Measurements from ENCODE around the gene ASXL2. TPM values are rescaled to one million over a fixed set of nuclear protein-coding genes. Genes with fewer than 3 reads are reported as not detected.

ASXL2 gene
- total RNA-seq, 1 experiment from 2014 or later = 34.5 TPM

DNA sequence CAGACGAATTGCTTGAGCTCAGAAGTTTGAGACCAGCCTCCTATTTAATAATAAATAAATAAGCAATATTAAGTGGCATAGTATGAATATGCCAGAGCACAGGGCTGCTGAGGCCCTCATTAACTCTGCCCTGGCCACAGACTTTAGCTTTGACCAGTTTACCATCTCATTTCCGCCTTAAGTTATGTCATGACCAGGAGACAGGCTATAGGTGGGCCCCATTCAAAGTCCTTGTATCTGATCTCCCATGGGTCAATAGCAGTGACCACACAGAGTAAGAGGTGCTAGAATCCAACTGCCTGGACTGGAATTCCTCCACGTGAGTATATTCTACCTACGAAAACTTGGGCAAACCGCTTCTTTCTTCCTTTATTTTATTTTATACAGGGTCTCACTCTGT is 13.4 kb upstream of the ASXL2 start:
- H3K4me2 ChIP-seq = no peak overlapping the region
- H3K36me3 ChIP-seq (ENCODE audit: low read depth) = no peaks in the 10 kb centered on the region
- no peaks in the 10 kb centered on the region for H3K9me2 ChIP-seq (ENCODE audit: insufficient read depth)

GRCh38 chr2:25887624-25888242 is 9.4 kb upstream of the ASXL2 start:
- H4K20me1 ChIP-seq (ENCODE audit: insufficient read depth) = no peaks in the 10 kb centered on the region
- no peaks in the 10 kb centered on the region for H3F3A ChIP-seq (ENCODE audit: insufficient read depth, low read depth)
- H3K36me3 ChIP-seq (ENCODE audit: low read depth) = no peaks in the 10 kb centered on the region
- no peaks in the 10 kb centered on the region for H3K9me3 ChIP-seq (ENCODE audit: insufficient read depth, low read depth)
- DNase-seq = no peak
- ChIA-PET POLR2A (ENCODE audit: unreplicated experiment) (no interaction called here), CTCF (no interaction called here)
- no peaks in the 10 kb centered on the region for H3K79me2 ChIP-seq (ENCODE audit: low read depth)
- peaks cover 11% of the 10 kb centered on the region for H3K4me1 ChIP-seq (replicated peaks; ENCODE audit: insufficient read depth)
- H3K27me3 ChIP-seq (ENCODE audit: insufficient read depth, low read depth) = no peaks in the 10 kb centered on the region
- no peak for TF ChIP-seq EZH2 (IDR thresholded peaks at IDR 0.05; ENCODE audit: low read depth)
- TF ChIP-seq, protein P1, sequence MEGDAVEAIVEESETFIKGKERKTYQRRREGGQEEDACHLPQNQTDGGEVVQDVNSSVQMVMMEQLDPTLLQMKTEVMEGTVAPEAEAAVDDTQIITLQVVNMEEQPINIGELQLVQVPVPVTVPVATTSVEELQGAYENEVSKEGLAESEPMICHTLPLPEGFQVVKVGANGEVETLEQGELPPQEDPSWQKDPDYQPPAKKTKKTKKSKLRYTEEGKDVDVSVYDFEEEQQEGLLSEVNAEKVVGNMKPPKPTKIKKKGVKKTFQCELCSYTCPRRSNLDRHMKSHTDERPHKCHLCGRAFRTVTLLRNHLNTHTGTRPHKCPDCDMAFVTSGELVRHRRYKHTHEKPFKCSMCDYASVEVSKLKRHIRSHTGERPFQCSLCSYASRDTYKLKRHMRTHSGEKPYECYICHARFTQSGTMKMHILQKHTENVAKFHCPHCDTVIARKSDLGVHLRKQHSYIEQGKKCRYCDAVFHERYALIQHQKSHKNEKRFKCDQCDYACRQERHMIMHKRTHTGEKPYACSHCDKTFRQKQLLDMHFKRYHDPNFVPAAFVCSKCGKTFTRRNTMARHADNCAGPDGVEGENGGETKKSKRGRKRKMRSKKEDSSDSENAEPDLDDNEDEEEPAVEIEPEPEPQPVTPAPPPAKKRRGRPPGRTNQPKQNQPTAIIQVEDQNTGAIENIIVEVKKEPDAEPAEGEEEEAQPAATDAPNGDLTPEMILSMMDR (conservative IDR thresholded peaks at IDR 0.05) = no peak
- no peak overlapping the region for H3K27ac ChIP-seq
- H3K4me3 ChIP-seq = no peak overlapping the region
- no peak overlapping the region for H2AFZ ChIP-seq
- no peak overlapping the region for H3K4me2 ChIP-seq
- intact Hi-C loops (cut with micrococcal nuclease; ENCODE audit: unreplicated experiment) = no loop called here
- no peaks in the 10 kb centered on the region for H3K9me2 ChIP-seq (ENCODE audit: insufficient read depth)
- no TSS peak for BruUV-seq (replicated peaks)

More for the DNA sequence above, 13.4 kb upstream of the ASXL2 start:
- H3F3A ChIP-seq (ENCODE audit: insufficient read depth, low read depth) = no peaks in the 10 kb centered on the region
- no peak overlapping the region for H2AFZ ChIP-seq
- no peaks in the 10 kb centered on the region for H3K4me1 ChIP-seq (replicated peaks; ENCODE audit: insufficient read depth)
- H4K20me1 ChIP-seq (ENCODE audit: insufficient read depth) = no peaks in the 10 kb centered on the region
- H3K27ac ChIP-seq = no peak overlapping the region
- DNase-seq = no peak
- no peaks in the 10 kb centered on the region for H3K27me3 ChIP-seq (ENCODE audit: insufficient read depth, low read depth)
- BruUV-seq (replicated peaks) = no TSS peak
- TF ChIP-seq, protein P1 (conservative IDR thresholded peaks at IDR 0.05) = no peak
- no peak for TF ChIP-seq EZH2 (IDR thresholded peaks at IDR 0.05; ENCODE audit: low read depth)
- H3K79me2 ChIP-seq (ENCODE audit: low read depth) = no peaks in the 10 kb centered on the region
- intact Hi-C loops (cut with micrococcal nuclease; ENCODE audit: unreplicated experiment) = no loop called here
- ChIA-PET POLR2A (ENCODE audit: unreplicated experiment) (no interaction called here), CTCF (no interaction called here)
- H3K4me3 ChIP-seq = no peak overlapping the region
- H3K9me3 ChIP-seq (ENCODE audit: insufficient read depth, low read depth) = no peaks in the 10 kb centered on the region

DNA sequence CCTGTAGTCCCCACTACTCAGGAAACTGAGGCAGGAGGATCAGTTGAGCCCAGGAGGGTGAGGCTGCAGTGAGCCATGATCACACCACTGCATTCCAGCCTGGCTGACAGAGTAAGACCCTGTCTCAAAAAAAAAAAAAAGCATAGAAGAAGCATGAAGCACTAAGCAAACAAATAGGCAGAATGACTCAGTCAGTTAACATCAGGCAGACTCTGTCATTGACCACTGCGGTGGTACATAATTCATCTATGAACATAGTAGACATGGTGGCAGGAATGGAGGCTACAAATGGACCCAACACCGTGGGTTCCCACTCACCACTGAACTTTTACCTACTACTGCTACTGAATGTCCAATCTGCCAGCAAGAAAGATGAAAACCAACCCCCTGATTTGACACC is 7.6 kb upstream of the ASXL2 start:
- Histone ChIP-seq H4K20me1 (ENCODE audit: insufficient read depth) (no peaks in the 10 kb centered on the region), H3K79me2 (ENCODE audit: low read depth) (no peaks in the 10 kb centered on the region), H3K27ac (no peak overlapping the region), H3K4me2 (peak overlapping the region; percentile 42), H3F3A (ENCODE audit: insufficient read depth, low read depth) (no peaks in the 10 kb centered on the region), H3K9me3 (ENCODE audit: insufficient read depth, low read depth) (no peaks in the 10 kb centered on the region), H3K27me3 (ENCODE audit: insufficient read depth, low read depth) (no peaks in the 10 kb centered on the region), H3K4me3 (no peak overlapping the region), H3K9me2 (ENCODE audit: insufficient read depth) (no peaks in the 10 kb centered on the region), H2AFZ (no peak overlapping the region), H3K4me1 (replicated peaks; ENCODE audit: insufficient read depth) (peaks cover 11% of the 10 kb centered on the region), H3K36me3 (ENCODE audit: low read depth) (no peaks in the 10 kb centered on the region)
- DNase-seq = peak; percentile 25 to 91
- TF ChIP-seq, protein P1 (conservative IDR thresholded peaks at IDR 0.05) = no peak
- TF ChIP-seq EZH2 (IDR thresholded peaks at IDR 0.05; ENCODE audit: low read depth) = no peak
- ChIA-PET POLR2A (ENCODE audit: unreplicated experiment) (no interaction called here), CTCF (no interaction called here)
- intact Hi-C loops (cut with micrococcal nuclease; ENCODE audit: unreplicated experiment) = no loop called here
- no TSS peak for BruUV-seq (replicated peaks)

Data from PC-9 (cell line).